HEK293 (cell line): ENCODE measurements around the gene HBP1.

Experiments used
- GFI1B ChIP-seq: fragments of 450-650 bp; formaldehyde crosslinking; IDR thresholded peaks from 2 replicates; pipeline ENCODE4 v1.5.1; 2016; ENCODE audit warnings: missing biosample characterization, missing genetic modification characterization
- KLF1 ChIP-seq: fragments of 450-650 bp; formaldehyde crosslinking; IDR thresholded peaks from 2 replicates; pipeline ENCODE4 v1.5.1; 2016; ENCODE audit warnings: missing biosample characterization, missing genetic modification characterization
- KLF10 ChIP-seq: fragments of 450-650 bp; IDR thresholded peaks from 2 replicates; pipeline ENCODE4 v1.5.1; 2018; ENCODE audit warnings: missing biosample characterization, mild to moderate bottlenecking, missing genetic modification characterization
- KLF8 ChIP-seq: fragments of 450-650 bp; formaldehyde crosslinking; IDR thresholded peaks from 2 replicates; pipeline ENCODE4 v1.5.1; 2016; ENCODE audit warnings: missing biosample characterization, missing genetic modification characterization
- PRDM10 ChIP-seq: fragments of 450-650 bp; formaldehyde crosslinking; IDR thresholded peaks from 2 replicates; pipeline ENCODE4 v1.5.1; 2016; ENCODE audit warnings: missing biosample characterization, missing genetic modification characterization
- RBAK ChIP-seq: fragments of 450-650 bp; formaldehyde crosslinking; IDR thresholded peaks from 2 replicates; pipeline ENCODE4 v1.5.1; 2016; ENCODE audit warnings: missing biosample characterization, missing genetic modification characterization
- ZBTB17 ChIP-seq: fragments of 450-650 bp; formaldehyde crosslinking; IDR thresholded peaks from 2 replicates; pipeline ENCODE4 v1.5.1; 2016; ENCODE audit warnings: missing biosample characterization, missing genetic modification characterization
- ZBTB21 ChIP-seq: fragments of 450-650 bp; formaldehyde crosslinking; IDR thresholded peaks from 2 replicates; pipeline ENCODE4 v1.5.1; 2017; ENCODE audit warnings: missing biosample characterization, missing genetic modification characterization
- ZFP37 ChIP-seq: fragments of 450-650 bp; formaldehyde crosslinking; IDR thresholded peaks from 2 replicates; pipeline ENCODE4 v1.5.1; 2016; ENCODE audit warnings: missing biosample characterization, missing genetic modification characterization
- ZNF121 ChIP-seq: fragments of 450-650 bp; formaldehyde crosslinking; IDR thresholded peaks from 2 replicates; pipeline ENCODE4 v1.5.1; 2016; ENCODE audit warnings: missing biosample characterization, missing genetic modification characterization
- ZNF324 ChIP-seq: fragments of 450-650 bp; formaldehyde crosslinking; IDR thresholded peaks from 2 replicates; pipeline ENCODE4 v1.5.1; 2016; ENCODE audit warnings: missing biosample characterization, missing genetic modification characterization
- ZNF341 ChIP-seq: fragments of 450-650 bp; formaldehyde crosslinking; IDR thresholded peaks from 2 replicates; pipeline ENCODE4; 2016; ENCODE audit warnings: low read depth, missing biosample characterization, missing genetic modification characterization
- ZNF354C ChIP-seq: fragments of 450-650 bp; formaldehyde crosslinking; IDR thresholded peaks from 2 replicates; pipeline ENCODE4 v1.5.1; 2016; ENCODE audit warnings: missing biosample characterization, missing genetic modification characterization, low read depth, borderline replicate concordance
- ZNF391 ChIP-seq: fragments of 450-650 bp; formaldehyde crosslinking; IDR thresholded peaks from 2 replicates; pipeline ENCODE4 v1.5.1; 2016; ENCODE audit warnings: low read depth, missing biosample characterization, missing genetic modification characterization, borderline replicate concordance
- ZNF423 ChIP-seq: fragments of 450-650 bp; formaldehyde crosslinking; IDR thresholded peaks from 2 replicates; pipeline ENCODE4 v1.5.1; 2016; ENCODE audit warnings: missing biosample characterization, missing genetic modification characterization
- ZNF518A ChIP-seq: fragments of 450-650 bp; formaldehyde crosslinking; conservative IDR thresholded peaks from 2 replicates; pipeline ENCODE4 v1.5.1; 2016; ENCODE audit warnings: low read depth, missing biosample characterization, missing genetic modification characterization
- ZNF521 ChIP-seq: fragments of 450-650 bp; formaldehyde crosslinking; IDR thresholded peaks from 2 replicates; pipeline ENCODE4 v1.5.1; 2017; ENCODE audit warnings: missing biosample characterization, mild to moderate bottlenecking, missing genetic modification characterization
- ZNF530 ChIP-seq: fragments of 450-650 bp; formaldehyde crosslinking; IDR thresholded peaks from 2 replicates; pipeline ENCODE4 v1.5.1; 2016; ENCODE audit warnings: low read depth, missing biosample characterization, missing genetic modification characterization
- ZNF580 ChIP-seq: fragments of 450-650 bp; formaldehyde crosslinking; IDR thresholded peaks from 2 replicates; pipeline ENCODE4 v1.5.1; 2016; ENCODE audit warnings: missing biosample characterization, missing genetic modification characterization
- ZNF585B ChIP-seq: fragments of 450-650 bp; formaldehyde crosslinking; IDR thresholded peaks from 2 replicates; pipeline ENCODE4 v1.5.1; 2016; ENCODE audit warnings: missing biosample characterization, missing genetic modification characterization
- ZNF692 ChIP-seq: fragments of 450-650 bp; formaldehyde crosslinking; IDR thresholded peaks from 2 replicates; pipeline ENCODE4 v1.5.1; 2016; ENCODE audit warnings: missing biosample characterization, missing genetic modification characterization
- TF ChIP-seq, protein P1 (sequence below): fragments of 450-650 bp; formaldehyde crosslinking; IDR thresholded peaks from 2 replicates; pipeline ENCODE4 v1.5.1; 2017; ENCODE audit warnings: missing biosample characterization, missing genetic modification characterization

Gene HBP1

DNA sequence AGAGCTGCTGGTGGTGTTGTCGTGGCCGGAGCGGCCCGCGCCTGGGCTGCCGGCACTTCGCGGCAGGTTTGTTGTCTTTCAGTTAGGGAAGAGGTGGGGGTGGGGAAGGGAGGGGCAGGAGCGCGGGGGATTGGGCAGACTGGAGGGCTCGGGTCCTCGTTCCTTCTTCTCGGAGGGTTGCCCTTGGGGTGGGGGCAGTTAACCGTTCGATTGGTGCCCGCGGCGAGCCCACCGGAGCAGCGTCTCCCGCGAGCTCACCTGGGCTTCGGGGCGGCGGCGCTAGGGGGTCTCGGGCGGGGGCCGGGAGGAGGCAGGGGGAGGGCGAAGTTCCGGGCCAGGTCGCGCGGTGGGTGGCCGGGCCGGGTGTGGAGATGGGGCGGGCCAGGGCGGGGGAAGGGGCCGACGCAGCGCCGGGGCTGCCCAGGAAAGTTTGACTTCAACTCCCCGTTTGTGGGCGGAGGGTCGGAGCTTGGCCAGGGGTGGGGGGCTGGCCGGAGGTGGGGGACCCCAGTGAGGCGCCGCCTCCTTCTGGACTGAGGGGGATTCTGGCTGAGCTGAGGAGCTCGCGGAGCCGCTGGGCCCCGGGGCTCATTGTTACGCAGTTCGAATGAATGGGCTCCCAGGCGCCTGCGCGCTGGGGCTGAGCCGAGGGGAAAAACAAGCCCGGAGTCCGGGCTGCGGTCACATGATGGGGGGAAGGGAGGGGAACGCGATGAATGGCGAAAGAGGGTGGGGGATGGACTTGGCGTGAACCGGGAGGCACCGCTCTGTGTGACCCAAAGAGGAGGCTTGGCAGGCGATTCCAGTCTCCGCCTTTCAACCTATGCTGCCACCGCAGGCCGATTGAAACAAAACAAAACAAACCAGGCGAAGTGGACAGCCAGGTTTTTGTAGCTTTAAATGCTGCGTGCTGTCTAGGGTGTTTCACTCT lies 582 bp downstream of the HBP1 start (continued):
- peak; percentile 80 for TF ChIP-seq PRDM10
- TF ChIP-seq ZNF530 (tag by site-specific recombination) = no peak
- no peak for TF ChIP-seq ZNF585B (tag by site-specific recombination)
- no peak for TF ChIP-seq ZNF580 (tag by site-specific recombination)
- TF ChIP-seq ZNF521 (tag by site-specific recombination) = no peak
- TF ChIP-seq ZBTB17 = peak; percentile 88; the same call in 1 of the 2 replicates
- TF ChIP-seq ZBTB21 = peak; percentile 51; the same call in 1 of the 2 replicates
- TF ChIP-seq KLF10 (tag by site-specific recombination) = peak; percentile 67
- no peak for TF ChIP-seq ZNF121
- TF ChIP-seq GFI1B = no peak
- TF ChIP-seq RBAK = 0 out of 2 replicates have a peak, but pooled peaks have one; percentile 19
- TF ChIP-seq ZFP37 = no peak
- TF ChIP-seq ZNF391 = 0 out of 2 replicates have a peak, but pooled peaks have one; percentile 40
- TF ChIP-seq ZNF518A = 0 out of 2 replicates have a peak, but pooled peaks have one; percentile 21
- TF ChIP-seq KLF1 (tag by site-specific recombination) = peak; percentile 67
- TF ChIP-seq ZNF423 (tag by site-specific recombination) = 0 out of 2 replicates have a peak, but pooled peaks have one; percentile 9
- peak; percentile 88 for TF ChIP-seq ZNF324
- peak; percentile 77 for TF ChIP-seq KLF8 (tag by site-specific recombination)
- no peak for TF ChIP-seq ZNF354C (tag by site-specific recombination)
- TF ChIP-seq, protein P1, sequence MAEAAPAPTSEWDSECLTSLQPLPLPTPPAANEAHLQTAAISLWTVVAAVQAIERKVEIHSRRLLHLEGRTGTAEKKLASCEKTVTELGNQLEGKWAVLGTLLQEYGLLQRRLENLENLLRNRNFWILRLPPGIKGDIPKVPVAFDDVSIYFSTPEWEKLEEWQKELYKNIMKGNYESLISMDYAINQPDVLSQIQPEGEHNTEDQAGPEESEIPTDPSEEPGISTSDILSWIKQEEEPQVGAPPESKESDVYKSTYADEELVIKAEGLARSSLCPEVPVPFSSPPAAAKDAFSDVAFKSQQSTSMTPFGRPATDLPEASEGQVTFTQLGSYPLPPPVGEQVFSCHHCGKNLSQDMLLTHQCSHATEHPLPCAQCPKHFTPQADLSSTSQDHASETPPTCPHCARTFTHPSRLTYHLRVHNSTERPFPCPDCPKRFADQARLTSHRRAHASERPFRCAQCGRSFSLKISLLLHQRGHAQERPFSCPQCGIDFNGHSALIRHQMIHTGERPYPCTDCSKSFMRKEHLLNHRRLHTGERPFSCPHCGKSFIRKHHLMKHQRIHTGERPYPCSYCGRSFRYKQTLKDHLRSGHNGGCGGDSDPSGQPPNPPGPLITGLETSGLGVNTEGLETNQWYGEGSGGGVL (tag by site-specific recombination) = peak; percentile 98
- TF ChIP-seq ZNF341 = peak; percentile 81
- TF ChIP-seq ZNF692 (tag by site-specific recombination) = peak; percentile 83
